ENCODE measurements around the gene TBCB.
"Not testable (repeated sequence)": the region's sequence is repeated elsewhere in the genome, so short reads cannot be mapped to it uniquely, and the experiment has no call there.

TBCB gene, protein sequence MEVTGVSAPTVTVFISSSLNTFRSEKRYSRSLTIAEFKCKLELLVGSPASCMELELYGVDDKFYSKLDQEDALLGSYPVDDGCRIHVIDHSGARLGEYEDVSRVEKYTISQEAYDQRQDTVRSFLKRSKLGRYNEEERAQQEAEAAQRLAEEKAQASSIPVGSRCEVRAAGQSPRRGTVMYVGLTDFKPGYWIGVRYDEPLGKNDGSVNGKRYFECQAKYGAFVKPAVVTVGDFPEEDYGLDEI

DNA sequence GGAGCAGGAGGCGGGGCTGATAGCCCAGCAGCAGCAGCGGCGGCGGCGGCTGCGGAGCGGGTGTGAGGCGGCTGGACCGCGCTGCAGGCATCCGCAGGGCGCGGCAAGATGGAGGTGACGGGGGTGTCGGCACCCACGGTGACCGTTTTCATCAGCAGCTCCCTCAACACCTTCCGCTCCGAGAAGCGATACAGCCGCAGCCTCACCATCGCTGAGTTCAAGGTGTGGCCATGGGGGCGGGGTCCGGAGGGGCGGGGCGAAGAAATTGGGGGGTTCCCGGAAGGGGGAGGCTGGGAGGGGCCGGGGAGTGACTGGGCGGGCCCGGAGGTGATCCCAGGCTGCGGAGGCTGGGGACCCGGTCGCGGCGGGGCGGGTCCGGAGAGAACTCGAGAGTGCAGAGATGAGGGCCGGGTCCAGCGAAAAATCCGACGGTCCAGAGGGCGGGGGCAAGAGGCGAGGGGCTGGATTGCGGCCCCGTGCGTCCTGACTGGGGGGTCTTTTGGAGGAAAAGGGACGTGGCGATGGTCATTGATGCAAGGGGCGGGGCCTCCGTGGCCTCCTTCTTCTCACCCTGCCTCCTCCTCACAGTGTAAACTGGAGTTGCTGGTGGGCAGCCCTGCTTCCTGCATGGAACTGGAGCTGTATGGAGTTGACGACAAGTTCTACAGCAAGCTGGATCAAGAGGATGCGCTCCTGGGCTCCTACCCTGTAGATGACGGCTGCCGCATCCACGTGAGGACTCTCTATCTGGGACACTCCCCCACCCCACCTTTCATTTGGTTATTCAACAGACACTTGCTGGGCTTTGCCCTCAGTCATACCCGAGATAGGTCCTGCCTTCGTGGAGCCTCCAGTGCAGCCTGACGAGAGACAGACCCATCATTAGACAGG is at the start of gene TBCB:
TBCB (plus strand) TSS at position 16 of the 891 bp plus-strand sequence; CDS start at position 109, 93 bp downstream.
- peak; percentile 80 for DNase-seq (ENCODE audit: low spot score)

DNA sequence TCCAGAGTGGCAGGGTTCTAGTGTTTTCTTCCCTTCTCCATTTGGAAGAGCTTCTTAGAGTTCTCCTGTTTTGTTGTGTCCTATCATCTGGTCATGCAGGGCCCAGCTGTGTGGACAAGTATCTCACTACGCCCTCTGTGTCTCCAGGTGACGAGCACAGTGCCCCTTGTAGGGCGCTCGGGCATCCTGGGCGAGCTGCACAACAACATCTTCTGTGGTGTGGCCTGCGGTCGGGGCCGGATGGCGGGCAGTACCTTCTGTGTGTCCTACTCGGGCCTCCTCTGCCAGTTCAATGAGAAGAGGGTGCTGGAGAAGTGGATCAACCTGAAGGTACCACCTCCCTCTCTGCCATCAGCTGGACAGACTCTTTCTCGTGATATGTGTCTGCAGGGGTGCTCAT is 47.6 kb upstream of the TBCB start:
- no peak for DNase-seq (ENCODE audit: low spot score)

DNA sequence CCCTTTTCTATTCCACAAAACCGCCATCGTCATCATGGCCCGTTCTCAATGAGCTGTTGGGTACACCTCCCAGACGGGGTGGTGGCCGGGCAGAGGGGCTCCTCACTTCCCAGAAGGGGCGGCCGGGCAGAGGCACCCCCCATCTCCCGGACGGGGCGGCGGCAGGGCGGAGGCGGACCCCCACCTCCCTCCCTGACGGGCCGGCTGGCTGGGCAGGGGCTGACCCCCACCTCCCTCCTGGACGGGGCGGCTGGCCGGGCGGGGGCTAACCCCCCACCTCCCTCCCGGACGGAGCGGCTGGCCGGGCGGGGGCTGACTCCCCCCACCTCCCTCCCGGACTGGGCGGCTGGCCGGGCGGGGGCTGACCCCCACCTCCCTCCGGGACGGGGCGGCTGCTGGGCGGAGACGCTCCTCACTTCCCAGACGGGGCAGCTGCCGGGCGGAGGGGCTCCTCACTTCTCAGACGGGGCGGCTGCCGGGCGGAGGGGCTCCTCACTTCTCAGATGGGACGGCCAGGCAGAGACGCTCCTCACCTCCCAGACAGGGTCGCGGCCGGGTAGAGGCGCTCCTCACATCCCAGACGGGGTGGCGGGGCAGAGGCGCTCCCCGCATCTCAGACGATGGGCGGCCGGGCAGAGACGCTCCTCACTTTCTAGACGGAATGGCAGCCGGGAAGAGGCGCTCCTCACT is 46.3 kb upstream of the TBCB start:
- DNase-seq (ENCODE audit: low spot score), result not testable (repeated sequence)

DNA sequence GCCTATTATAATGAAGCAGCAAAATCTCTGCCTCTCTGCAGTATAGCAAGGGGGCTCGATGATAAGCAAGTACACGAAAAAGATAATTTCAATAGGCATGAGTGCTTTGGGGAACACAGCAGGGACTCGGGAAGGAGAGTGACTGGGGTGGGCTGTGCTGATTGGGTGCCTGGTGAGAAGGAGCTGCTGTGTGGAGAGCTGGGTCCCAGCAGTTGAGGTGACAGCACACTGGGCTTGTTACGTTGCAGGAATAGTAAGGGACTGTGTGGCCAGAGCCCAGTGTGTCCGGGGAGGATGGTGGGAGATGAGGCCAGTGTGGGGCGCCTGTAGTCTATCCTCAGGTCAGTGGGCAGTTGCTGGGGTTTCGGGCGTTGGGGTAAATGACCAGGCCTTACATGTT is 43.2 kb upstream of the TBCB start:
- DNase-seq (ENCODE audit: low spot score), result no peak

GRCh38 chr19:36073121-36073876 is 42.0 kb upstream of the TBCB start:
- no peak for DNase-seq (ENCODE audit: low spot score)

GRCh38 chr19:36079389-36079945 is 35.8 kb upstream of the TBCB start:
- DNase-seq (ENCODE audit: low spot score), result no peak

GRCh38 chr19:36081385-36081784 is 33.9 kb upstream of the TBCB start:
- DNase-seq (ENCODE audit: low spot score), result no peak

DNA sequence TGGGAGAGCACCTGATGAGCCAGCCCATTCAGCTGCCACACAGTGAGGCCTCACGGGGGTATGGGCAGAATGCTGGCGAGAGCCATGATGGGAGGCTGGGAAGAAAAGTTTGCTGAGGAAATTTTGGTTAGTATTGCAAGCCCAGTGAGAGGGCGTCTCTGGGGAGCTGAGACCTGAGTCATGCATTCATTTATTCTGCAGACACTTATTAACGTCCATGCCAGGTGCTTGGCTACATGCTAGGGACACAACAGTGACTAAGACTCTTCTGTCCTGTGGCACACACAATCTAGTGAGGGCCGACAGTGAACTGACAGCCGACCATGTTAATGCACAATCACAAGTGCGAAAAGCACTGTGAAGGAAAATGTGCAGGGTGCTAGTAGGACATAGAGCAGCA is 33.4 kb upstream of the TBCB start:
- DNase-seq (ENCODE audit: low spot score), result no peak

DNA sequence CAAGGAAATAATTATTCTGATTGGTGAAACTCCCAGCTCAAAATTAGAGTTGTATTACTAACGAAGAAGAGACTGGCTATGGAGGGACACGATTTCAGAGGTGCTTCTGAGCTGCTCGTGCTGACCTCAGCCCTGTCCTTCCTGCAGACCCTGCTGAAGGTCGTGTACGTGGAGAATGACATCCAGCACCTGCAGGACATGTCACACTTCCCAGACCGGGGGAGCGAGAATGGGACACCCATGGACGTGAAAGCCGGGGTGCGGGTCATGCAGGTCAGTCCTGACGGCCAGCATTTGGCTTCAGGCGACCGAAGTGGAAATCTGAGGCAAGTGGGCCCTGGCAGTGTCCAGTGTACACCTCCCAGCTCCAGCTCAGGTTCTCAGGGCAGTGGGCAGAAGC is 32.4 kb upstream of the TBCB start:
- DNase-seq (ENCODE audit: low spot score), result no peak

GRCh38 chr19:36084231-36085009 is 30.8 kb upstream of the TBCB start:
- DNase-seq (ENCODE audit: low spot score), result no peak

DNA sequence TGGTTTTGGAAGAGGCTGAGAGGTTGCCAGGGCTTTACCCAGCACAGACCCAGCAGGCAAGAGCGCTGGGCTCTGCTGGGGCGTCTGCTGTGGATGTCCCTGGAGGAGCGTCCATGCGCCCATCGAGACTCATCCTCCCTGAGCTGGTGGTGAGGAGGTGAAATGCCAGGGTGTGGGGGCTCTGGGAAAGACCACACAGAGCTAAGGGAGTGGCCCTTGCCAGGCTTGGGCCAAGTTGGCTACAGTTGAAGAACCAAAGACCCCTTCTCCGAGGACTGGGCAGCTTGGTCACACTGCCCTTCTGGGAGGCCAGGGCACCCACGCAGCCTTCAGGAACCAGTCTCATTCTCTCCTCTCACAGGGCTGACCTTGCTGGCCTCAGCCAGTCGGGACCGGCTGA is 28.9 kb upstream of the TBCB start:
- DNase-seq (ENCODE audit: low spot score), result no peak

GRCh38 chr19:36089847-36090246 is 25.4 kb upstream of the TBCB start:
- no peak for DNase-seq (ENCODE audit: low spot score)

- DNase-seq (ENCODE audit: low spot score), result no peak
Measured at GRCh38 chr19:36090910-36091695, 24.2 kb upstream of the TBCB start.

GRCh38 chr19:36092566-36092965 is 22.7 kb upstream of the TBCB start:
- no peak for DNase-seq (ENCODE audit: low spot score)

DNA sequence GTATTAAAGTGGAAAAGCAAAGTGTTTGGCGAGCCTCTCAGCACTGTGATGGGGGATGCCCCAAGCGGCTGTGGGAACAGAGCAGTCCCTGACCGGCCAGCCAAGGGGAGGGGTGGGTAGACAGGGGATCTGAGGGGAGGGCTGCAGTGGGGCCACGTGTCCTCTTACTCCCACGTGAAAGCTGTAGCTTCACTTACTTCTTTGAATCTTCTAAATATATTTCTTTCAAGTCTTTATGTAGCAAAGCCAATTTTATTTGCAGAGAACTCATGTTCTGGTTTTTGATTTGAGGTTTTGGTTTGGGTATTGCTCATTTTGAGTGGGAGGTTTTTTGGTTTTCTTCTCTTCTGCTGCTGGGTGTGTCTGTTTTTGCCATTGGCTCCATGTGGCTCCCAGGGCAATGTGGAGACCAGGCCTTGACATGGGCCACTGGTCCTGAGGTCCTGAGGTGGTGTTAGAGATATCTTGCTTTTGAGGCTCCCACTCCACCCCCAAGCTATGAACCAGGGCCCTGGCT is 22.1 kb upstream of the TBCB start:
- peak; percentile 49 for DNase-seq (ENCODE audit: low spot score)

GRCh38 chr19:36093687-36094086 is 21.6 kb upstream of the TBCB start:
- DNase-seq (ENCODE audit: low spot score), result no peak

DNA sequence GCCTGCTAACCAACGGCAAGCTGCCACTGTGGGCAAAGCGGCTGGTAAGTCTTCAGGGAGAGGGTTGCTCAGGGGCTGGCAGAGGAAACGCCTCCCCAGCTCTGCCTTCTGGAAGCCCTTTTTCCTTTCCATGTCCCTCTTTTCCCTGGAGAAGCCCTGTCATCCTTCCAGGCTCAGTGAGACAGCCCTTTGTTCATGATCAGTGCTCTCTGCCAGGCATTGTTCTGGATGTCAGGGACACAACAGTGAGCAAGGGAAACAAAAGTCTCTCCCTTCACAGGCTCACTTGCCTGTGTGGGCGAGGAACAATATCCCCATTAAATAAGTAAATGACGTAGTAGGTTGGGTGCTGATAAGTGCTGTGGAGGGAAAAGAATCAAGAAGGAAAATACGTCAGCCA is 18.2 kb upstream of the TBCB start:
- no peak for DNase-seq (ENCODE audit: low spot score)

DNA sequence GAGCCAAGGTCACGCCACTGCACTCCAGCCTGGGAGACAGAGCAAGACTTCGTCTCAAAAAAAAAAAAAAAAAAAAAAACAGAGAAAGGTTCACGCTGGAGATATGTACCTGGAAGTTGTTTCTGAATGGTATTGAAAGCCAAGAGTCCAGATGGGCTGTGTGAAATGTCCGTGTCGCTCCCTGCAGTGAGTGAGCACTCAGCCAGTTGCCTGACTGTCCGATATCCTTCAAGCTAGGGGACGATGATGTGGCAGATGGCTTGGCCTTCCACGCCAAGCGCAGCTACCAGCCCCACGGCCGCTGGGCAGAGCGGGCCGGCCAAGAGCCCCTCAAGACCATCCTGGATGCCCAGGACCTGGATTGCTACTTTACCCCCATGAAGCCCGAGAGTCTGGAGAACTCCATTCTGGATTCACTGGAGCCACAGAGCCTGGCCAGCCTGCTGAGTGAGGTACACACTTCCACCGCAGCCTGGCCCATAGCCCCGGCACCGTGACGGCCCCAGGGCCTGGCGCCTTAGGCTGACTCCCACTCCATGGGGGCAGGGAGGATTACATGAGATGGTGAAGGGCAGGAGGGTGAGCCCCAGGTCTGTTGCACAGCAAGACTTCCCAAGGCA is 16.0 kb upstream of the TBCB start:
- DNase-seq (ENCODE audit: low spot score), result no peak

GRCh38 chr19:36100476-36100875 is 14.8 kb upstream of the TBCB start:
- DNase-seq (ENCODE audit: low spot score), result no peak

Measured in AG20443 (cell line).